ENCODE data around the gene MAGEF1. TPM values are rescaled to one million over a fixed set of nuclear protein-coding genes. Genes with fewer than 3 reads are reported as not detected.

MAGEF1 gene
- total and polyA plus RNA-seq, 2 experiments from 2014 or later, result 66.5 to 88.7 TPM

DNA sequence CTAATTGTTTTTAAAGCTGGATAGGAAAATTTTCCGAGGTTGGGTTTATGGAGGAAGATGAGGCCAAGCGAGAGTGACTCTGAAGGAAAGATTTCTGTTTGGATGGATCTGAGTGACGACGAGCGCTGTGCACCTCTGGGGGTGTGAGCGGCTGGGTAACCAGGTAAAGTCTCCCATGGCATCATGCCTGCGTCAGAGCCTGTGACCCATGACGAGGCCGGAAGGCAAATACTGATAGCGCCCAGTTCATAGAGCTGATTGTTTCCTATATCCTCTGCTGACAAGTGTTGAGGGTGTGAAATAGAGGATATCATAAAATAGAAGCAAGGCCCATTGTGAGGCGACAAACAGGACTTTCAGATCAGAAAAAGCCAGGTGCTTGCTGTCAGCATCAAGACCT, 33.7 kb upstream of the MAGEF1 start:
- H3K9me2 ChIP-seq (ENCODE audit: insufficient read depth), result no peaks in the 10 kb centered on the region
- DNase-seq (ENCODE audit: low spot score), result no peak

More for the DNA sequence above, 33.7 kb upstream of the MAGEF1 start:
- H3K4me2 ChIP-seq, result no peak overlapping the region
- no peak overlapping the region for H2AFZ ChIP-seq
- H3K4me3 ChIP-seq, result no peak overlapping the region
- no peak for ATAC-seq
- H3K27me3 ChIP-seq (ENCODE audit: insufficient read depth), result no peaks in the 10 kb centered on the region
- H3F3A ChIP-seq (replicated peaks; ENCODE audit: low read depth), result no peaks in the 10 kb centered on the region
- 0 out of 2 replicates have a peak, but pooled peaks cover 6% of the 10 kb centered on the region for H3K4me1 ChIP-seq (ENCODE audit: insufficient read depth)
- no peaks in the 10 kb centered on the region for H3K36me3 ChIP-seq (ENCODE audit: insufficient read depth)
- Mint-ChIP-seq H3K36me3 (ENCODE audit: low read depth) (no peaks in the 10 kb centered on the region), H3K4me1 (peaks cover 26% of the 10 kb centered on the region), H3K4me3 (no peak overlapping the region), H3K27ac (no peak overlapping the region; the same call in 1 of the 2 replicates), H3K9me3 (no peaks in the 10 kb centered on the region), H3K27me3 (ENCODE audit: insufficient read depth, low read depth, poor library complexity) (peaks cover 17% of the 10 kb centered on the region)
- H3K27ac ChIP-seq (ENCODE audit: low read depth), result no peak overlapping the region
- no peaks in the 10 kb centered on the region for H3K79me2 ChIP-seq (replicated peaks; ENCODE audit: insufficient read depth)
- no peak for TF ChIP-seq STAT1 (IDR thresholded peaks at IDR 0.05; ENCODE audit: unreplicated experiment)
- no peak for TF ChIP-seq CTCF (conservative IDR thresholded peaks at IDR 0.05; ENCODE audit: low read depth in 2 of 2)
- no peak for TF ChIP-seq REST (IDR thresholded peaks at IDR 0.05; ENCODE audit: unreplicated experiment)
- no peak for TF ChIP-seq ETS1 (IDR thresholded peaks at IDR 0.05)
- no peak for TF ChIP-seq JUNB (IDR thresholded peaks at IDR 0.05; ENCODE audit: unreplicated experiment)
- no peak for TF ChIP-seq EZH2phosphoT487 (IDR thresholded peaks at IDR 0.05; ENCODE audit: unreplicated experiment)
- TF ChIP-seq POLR2AphosphoS5 (IDR thresholded peaks at IDR 0.05; ENCODE audit: low read depth), result no peak
- no peak for TF ChIP-seq ZNF331 (CRISPR knock-in tag; IDR thresholded peaks at IDR 0.05; ENCODE audit: low read depth)
- TF ChIP-seq EZH2 (IDR thresholded peaks at IDR 0.05; ENCODE audit: low read depth, unreplicated experiment), result no peak
- TF ChIP-seq NANOG (IDR thresholded peaks at IDR 0.05; ENCODE audit: borderline replicate concordance), result no peak
- no peak for TF ChIP-seq ZNF462 (CRISPR knock-in tag; IDR thresholded peaks at IDR 0.05)
- TF ChIP-seq ZNF114 (CRISPR knock-in tag; IDR thresholded peaks at IDR 0.05), result no peak
- TF ChIP-seq CREB1 (CRISPR knock-in tag; IDR thresholded peaks at IDR 0.05; ENCODE audit: low read depth), result no peak
- no peaks in the 10 kb centered on the region for H4K20me1 ChIP-seq (replicated peaks; ENCODE audit: insufficient read depth)
